Measurements from ENCODE around the gene DNM1L. TPM values are rescaled to one million over a fixed set of nuclear protein-coding genes. Genes with fewer than 3 reads are reported as not detected.

DNM1L gene
- total and polyA plus RNA-seq, 9 of the 15 experiments (the other 6 are each of a cell fraction or from before 2014, with no cell fraction given), result 24.1 to 82.8 (median 61.5) TPM

- no peak for TF ChIP-seq RBM15 (IDR thresholded peaks at IDR 0.05; ENCODE audit: insufficient read depth, low read length)
- TF ChIP-seq SMARCB1 (IDR thresholded peaks at IDR 0.05; ENCODE audit: insufficient read length, low read depth), result no peak
- TF ChIP-seq ETV6 (IDR thresholded peaks at IDR 0.05; ENCODE audit: borderline replicate concordance in 1 of 2, low read depth in 2 of 2, low read length in 1 of 2), result no peak
- TF ChIP-seq ETV6 (CRISPR knock-in tag; IDR thresholded peaks at IDR 0.05; ENCODE audit: borderline replicate concordance), result no peak
- TF ChIP-seq ARID2 (IDR thresholded peaks at IDR 0.05), result no peak
- TF ChIP-seq, protein P1, sequence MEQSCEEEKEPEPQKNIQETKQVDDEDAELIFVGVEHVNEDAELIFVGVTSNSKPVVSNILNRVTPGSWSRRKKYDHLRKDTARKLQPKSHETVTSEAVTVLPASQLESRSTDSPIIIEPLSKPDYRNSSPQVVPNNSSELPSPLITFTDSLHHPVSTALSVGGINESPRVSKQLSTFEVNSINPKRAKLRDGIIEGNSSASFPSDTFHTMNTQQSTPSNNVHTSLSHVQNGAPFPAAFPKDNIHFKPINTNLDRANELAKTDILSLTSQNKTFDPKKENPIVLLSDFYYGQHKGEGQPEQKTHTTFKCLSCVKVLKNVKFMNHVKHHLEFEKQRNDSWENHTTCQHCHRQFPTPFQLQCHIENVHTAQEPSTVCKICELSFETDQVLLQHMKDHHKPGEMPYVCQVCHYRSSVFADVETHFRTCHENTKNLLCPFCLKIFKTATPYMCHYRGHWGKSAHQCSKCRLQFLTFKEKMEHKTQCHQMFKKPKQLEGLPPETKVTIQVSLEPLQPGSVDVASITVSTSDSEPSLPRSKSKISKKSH (CRISPR knock-in tag; IDR thresholded peaks at IDR 0.05), result no peak
- TF ChIP-seq, protein P2, sequence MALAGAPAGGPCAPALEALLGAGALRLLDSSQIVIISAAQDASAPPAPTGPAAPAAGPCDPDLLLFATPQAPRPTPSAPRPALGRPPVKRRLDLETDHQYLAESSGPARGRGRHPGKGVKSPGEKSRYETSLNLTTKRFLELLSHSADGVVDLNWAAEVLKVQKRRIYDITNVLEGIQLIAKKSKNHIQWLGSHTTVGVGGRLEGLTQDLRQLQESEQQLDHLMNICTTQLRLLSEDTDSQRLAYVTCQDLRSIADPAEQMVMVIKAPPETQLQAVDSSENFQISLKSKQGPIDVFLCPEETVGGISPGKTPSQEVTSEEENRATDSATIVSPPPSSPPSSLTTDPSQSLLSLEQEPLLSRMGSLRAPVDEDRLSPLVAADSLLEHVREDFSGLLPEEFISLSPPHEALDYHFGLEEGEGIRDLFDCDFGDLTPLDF (CRISPR knock-in tag; IDR thresholded peaks at IDR 0.05), result no peak
- TF ChIP-seq HDAC6 (IDR thresholded peaks at IDR 0.05; ENCODE audit: low read depth, low read length), result no peak
- TF ChIP-seq TAF15 (IDR thresholded peaks at IDR 0.05; ENCODE audit: low read depth, low read length), result no peak
Observed at GRCh38 chr12:32650508-32650907, 28.6 kb upstream of the DNM1L start (continued).
